ENCODE data around the gene PROCR.

DNA sequence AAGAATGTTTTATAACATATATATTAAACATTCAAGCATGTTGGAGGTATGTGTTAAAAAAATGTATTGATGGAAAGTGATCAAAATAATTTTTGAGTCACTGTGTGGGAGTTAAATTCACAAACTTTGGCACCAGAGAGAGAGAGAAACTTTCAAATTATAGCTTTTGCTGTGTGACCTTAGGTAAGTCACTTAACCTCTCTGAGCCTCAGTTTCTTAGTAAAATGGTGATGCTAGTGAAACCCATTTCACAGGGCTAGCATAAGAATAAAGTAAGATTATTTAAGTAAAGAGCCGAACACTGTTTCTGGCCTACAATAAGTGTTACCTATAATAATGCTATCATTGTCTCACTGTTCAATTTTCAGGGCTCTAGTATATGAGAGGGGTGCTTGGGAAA lies 4.1 kb upstream of the PROCR start:
- TF ChIP-seq EP300 (IDR thresholded peaks at IDR 0.05; ENCODE audit: low read depth) (no peak), POLR2A (IDR thresholded peaks at IDR 0.05) (no peak)
- TF ChIP-seq, protein P1, sequence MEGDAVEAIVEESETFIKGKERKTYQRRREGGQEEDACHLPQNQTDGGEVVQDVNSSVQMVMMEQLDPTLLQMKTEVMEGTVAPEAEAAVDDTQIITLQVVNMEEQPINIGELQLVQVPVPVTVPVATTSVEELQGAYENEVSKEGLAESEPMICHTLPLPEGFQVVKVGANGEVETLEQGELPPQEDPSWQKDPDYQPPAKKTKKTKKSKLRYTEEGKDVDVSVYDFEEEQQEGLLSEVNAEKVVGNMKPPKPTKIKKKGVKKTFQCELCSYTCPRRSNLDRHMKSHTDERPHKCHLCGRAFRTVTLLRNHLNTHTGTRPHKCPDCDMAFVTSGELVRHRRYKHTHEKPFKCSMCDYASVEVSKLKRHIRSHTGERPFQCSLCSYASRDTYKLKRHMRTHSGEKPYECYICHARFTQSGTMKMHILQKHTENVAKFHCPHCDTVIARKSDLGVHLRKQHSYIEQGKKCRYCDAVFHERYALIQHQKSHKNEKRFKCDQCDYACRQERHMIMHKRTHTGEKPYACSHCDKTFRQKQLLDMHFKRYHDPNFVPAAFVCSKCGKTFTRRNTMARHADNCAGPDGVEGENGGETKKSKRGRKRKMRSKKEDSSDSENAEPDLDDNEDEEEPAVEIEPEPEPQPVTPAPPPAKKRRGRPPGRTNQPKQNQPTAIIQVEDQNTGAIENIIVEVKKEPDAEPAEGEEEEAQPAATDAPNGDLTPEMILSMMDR (IDR thresholded peaks at IDR 0.05): no peak

Data from transverse colon (tissue), 3 donors.